NCI-H2107 treated with DMSO at 0.1 percent for 48 hours (cell line): ENCODE data around the gene MSN.

Experiments
- DNase-seq: peaks from one replicate; lab custom pipeline; 2025; ENCODE audit not compliant: unreplicated experiment; lab: John Stamatoyannopoulos, UW

Gene MSN

DNA sequence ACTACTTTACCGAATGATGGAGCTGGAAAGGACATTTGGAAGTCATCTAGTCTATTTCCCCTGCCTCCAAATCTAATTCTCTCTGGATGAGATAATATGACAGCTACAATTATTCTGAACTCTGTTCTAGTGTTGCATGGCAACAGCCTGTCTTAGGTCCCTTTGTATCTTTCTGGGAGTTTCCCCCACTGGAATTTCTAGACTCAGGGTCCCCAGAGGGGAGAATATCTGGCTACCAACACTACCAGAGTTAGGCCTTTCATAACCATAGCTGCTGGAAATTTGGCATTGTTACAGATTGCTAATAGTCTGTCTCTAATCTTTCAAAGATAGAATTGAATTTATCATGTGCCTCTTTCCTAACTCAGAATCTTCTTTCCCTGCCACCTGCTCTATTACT, 4.5 kb downstream of the MSN start:
- DNase-seq = no peak

- no peak for DNase-seq
These were observed 6.4 kb downstream of the MSN start for GRCh38 chrX:65673857-65674203.

DNA sequence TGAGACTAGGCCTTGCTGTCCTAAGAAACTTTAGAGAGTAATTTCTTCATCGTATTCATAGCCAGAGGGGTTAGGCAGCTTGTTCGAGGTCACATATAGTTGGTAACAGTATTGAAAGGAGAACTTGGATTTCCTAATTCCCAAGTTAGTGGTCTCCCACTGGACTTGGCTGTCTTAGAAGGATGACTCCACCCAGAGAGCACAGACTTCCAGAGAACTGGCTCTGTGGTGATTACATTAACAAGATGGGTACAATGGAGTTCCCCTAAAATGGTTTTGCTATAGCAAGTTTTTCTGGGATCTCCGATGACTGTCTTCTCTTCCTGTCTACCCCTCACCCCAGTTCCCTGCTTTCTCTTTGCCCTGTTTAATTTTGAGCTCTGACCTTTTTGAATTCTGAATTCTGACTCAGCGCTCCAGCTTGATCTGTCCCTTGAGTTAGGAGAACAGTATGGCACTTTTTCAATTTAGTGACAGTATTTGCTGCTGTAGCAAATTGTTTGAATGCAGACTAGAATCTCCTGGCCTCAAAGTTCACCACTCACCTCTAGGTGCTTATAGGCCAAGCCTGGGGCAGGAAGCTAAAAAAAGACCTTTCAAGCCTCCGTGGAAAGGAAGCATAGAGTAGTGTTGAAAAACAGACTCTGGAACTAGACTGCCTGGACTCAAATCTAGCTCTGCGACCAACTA, 6.9 kb downstream of the MSN start:
- no peak for DNase-seq

- DNase-seq = no peak
These were observed 10.6 kb downstream of the MSN start for GRCh38 chrX:65677954-65678469.

GRCh38 chrX:65679071-65679540, 11.7 kb downstream of the MSN start:
- DNase-seq = no peak

GRCh38 chrX:65681810-65682209, 14.4 kb downstream of the MSN start:
- no peak for DNase-seq

- DNase-seq = no peak
These were observed 17.7 kb downstream of the MSN start for GRCh38 chrX:65685112-65685511.

- no peak for DNase-seq
These were observed 18.8 kb downstream of the MSN start for GRCh38 chrX:65686236-65686635.

- DNase-seq = no peak
These were observed 19.9 kb downstream of the MSN start for GRCh38 chrX:65687367-65687766.

DNA sequence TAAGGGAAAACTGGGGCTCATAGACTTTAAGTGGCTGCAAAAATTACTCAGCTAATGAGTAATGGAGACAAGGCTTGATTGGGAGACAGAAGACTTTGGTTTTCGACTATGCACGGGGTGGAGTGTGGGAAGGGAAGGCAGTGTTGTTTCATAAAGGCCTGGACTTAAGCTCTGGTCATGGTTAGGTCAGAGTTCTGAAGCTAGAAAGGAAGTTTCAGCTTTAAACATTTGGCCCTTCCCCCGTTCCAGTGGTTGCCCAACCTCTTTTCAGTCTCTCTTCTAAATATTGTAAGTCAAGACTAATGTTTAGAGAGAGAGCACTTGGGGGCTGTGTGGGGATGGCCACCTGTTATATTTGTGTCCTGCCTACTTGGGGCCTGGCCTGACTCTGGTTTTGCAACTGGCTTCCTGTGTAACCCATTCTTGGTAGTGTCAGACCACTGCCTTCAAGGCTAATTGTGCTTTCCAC, 21.0 kb downstream of the MSN start:
- DNase-seq = no peak

- DNase-seq = no peak
These were observed 21.9 kb downstream of the MSN start for GRCh38 chrX:65689377-65689776.

DNA sequence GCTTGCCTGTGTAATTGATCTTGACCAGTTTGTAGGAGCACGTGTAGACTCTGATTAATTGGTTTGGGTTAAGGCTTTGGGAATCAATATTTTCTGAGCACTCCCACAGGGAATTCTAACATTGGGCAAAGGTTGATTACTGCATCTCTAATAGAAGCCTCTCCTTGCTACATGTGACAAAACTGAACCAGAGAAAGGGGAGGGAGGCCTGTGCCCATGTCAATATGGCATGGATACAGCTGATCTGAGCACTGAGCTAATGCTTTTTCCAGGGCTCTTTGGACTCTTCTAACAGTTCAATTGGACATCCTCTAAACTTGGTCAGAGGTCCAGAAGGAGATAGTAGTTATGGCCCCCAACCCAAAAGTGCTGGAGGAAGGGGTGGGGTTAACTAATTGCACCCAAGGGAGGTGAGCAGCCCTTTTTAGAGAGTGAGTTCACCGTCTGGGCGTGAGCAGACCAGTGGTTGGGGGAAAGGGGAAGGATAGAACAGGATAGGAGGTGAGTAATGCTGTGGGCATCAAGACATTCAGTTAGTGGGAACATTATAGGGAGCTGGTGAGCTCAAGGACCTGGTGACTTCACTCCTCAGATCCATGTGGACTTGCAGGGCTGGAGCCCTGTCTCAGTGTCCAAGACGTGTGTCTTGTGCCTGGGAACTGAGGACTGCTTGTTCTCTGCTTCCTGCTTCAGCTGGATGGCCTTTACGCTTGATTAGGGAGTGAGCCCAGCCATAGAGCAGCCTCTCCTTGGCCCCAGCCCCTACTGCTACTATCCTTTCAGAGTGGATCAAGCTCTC, 22.8 kb downstream of the MSN start:
- DNase-seq = no peak

DNA sequence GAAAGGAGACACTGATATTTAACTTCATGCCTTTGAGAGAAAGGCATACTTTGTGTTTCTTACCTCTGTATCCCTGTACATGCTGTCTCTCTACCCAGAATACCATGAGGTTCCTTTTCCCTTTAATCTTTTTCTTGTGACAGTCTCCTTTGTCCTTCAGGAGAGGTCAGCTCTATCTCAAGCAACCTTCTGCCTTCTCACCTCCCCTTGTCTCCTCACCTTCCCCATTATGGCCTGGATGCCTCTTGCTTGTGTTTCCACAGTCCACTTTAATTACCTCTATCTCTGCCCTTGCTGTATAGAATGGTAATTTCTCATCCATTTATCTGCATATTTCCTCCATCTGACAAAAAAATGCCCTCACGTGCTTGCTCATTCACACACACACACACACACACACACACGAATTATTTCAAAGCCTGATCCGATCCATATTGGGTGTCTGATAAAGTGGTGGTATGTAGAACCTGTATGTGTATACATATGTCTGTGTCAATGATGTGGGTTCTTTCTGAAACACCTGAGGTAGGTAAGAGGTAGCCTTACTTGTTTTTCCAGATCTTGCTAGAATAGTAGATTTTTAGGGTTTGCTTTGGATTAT, 28.5 kb downstream of the MSN start:
- no peak for DNase-seq

DNA sequence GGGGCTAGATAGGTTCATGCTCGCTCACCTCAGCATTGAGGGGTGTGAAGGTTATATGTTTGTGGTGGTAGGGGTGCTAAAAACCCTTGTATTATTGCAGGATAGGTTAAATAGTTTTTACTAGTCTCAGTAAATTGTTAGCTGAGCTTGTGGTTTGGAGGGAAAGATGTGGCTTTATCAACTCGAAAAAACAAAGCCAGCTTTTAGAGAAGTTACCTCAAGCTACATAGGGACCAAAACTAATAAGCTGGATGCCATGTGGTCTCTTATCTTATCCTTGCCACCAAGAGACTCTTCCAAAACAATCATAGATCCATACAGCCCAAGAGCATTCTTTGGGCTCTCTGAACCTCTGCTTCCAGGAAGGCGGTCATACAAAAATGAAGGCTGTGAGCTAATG, 29.2 kb downstream of the MSN start:
- no peak for DNase-seq

- no peak for DNase-seq
These were observed 29.8 kb downstream of the MSN start for GRCh38 chrX:65697211-65697641.

- DNase-seq = no peak
These were observed 30.7 kb downstream of the MSN start for GRCh38 chrX:65697915-65698796.

DNA sequence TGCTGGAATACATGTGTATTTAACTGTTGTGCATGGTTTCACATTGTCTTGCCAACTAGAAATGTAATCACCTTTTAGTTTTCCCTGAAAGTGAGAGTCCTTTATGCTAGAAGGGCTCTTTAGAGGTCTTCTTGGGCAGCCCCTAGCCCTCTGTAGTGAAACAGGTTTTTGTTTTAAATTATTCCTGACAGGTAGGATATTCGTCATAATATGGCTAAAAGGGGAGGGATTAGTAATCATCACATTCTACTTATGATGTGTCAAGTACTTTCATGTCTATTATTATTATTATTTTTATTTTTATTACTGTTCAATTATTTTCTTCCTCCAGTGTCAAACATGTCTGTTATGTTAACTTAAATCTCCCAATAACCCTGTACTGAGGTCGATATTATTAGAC, 35.5 kb downstream of the MSN start:
- DNase-seq = no peak

DNA sequence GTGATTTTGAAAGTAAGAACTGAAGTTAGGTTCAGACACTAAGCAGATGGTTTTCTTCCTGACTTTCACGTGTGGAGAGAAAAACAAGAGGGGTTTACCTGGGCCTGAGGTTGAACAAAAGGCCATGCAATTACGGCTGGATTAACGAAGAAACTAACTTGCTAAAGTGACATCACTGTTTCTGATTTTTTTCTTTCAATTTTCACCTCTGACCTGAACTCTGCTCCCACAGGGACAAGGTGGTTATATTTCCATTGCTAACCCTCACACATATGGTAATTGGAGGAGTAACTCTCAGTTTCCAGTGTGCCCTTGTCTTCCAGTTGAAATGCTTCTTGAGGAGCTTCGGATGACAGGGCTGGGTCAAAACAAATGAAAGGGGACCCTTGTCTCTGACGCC, 38.0 kb downstream of the MSN start:
- DNase-seq = no peak

DNA sequence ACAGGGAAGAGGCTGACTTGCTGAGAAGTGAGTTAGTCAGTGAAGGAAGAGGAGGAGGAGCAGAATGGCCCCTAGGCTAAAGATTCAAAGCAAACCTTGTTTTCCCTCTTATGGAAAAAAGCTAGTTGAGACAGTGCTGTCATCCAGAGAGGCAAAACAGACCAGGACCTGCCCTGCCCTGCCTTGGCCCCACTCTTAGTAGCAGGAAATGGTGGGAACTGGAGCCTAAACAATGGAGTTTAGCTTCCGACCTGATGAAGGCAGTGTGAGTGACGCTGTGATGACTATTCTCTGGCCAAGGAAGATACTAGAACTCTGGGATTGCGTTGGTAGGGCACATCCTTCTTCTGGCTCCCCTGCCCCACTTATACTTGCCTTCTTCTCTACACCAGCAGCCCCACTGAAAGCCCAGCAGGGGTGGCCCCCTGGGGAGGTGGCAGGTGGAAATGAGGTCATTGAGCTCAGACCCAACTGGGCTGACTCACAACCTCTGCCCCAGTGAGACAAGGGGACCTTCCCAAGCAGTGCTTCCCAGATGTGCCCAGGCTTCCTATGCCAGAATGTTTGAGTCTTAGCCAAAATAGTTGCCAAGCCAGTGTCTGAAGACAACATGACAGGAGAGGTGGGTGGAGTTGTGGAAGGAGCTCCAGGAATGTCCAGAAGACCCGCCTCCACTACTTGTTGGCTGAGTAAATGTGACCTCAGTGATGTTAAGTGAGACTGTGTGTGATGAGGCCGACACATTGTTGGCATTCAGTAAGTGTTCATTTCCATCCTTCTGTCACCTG, 38.8 kb downstream of the MSN start:
- DNase-seq = no peak

DNA sequence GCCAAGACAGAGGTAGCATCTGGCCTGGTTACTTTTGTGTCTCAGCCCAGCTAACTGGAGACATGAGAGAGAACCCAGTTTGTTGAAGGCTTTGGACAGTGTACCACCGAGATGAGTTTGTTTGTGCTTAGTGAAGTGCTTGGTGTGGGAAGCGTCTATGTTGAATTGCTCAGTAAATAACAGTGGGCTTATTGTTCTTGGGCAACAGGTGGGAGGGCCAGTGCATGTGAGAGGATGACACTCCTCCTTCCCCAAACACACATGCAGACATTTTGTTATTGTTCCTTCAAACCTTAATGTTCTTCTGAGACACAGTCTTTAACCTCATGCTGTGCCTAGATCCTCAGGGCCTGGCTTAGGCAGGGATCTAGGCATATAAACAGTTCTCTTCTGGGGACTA, 39.7 kb downstream of the MSN start:
- no peak for DNase-seq
